TTC549 (cell line): ENCODE measurements around the gene EXOC5.

Source experiments
- FAIRE-seq: peaks from 2 replicates; lab custom pipeline; 2012; peaks lifted over from hg19 to GRCh38; lab: Jason Lieb, UNC

Gene EXOC5, protein sequence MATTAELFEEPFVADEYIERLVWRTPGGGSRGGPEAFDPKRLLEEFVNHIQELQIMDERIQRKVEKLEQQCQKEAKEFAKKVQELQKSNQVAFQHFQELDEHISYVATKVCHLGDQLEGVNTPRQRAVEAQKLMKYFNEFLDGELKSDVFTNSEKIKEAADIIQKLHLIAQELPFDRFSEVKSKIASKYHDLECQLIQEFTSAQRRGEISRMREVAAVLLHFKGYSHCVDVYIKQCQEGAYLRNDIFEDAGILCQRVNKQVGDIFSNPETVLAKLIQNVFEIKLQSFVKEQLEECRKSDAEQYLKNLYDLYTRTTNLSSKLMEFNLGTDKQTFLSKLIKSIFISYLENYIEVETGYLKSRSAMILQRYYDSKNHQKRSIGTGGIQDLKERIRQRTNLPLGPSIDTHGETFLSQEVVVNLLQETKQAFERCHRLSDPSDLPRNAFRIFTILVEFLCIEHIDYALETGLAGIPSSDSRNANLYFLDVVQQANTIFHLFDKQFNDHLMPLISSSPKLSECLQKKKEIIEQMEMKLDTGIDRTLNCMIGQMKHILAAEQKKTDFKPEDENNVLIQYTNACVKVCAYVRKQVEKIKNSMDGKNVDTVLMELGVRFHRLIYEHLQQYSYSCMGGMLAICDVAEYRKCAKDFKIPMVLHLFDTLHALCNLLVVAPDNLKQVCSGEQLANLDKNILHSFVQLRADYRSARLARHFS

DNA sequence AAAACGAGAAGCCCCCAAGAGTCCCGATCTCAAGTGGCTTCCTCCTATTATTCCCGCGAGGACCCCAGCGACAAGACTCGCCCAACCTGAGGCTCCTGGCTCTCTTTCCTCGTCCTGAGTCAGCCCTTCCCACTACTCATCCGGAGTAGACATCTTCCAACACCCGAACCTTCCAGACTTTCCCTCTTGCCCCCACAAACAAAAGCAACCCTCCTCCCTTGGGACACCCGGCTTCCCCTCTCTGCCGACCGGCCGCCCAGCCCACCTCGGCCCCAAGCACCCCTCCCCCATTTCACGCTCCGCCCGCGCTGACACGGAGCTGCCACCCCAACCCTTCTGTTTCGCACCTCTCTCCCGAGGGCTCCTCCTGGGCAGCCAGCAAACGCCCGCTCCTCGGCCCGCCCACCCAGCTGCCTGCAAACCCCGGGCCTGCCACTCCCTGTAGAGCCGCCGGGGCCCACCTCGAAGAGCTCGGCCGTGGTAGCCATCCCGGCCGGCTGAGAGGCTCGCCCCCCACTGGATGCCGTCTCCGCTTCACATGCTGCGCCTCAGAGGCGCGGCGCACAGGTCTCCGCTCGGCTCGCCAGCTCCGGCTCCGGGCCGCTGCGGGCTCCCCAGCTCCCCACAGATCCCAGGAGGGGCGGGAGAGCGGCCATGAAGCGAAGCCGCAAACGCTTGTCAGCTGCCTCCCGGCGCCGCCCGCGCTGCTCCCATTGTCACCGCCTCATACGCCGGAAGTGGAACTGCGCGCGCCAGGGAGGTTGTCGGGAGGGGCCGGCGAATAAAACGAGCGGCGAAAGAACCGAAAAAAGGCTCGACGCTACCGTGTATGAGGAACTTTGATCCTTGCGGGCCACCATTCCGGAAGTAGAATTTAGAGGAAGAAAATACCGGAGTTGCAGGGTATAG, at the start of gene EXOC5, which contains the start of gene AP5M1:
Gene EXOC5 (minus strand): TSS at position 745 of the 909 bp plus-strand sequence. CDS start 257 bp downstream, at position 488.
Gene AP5M1 (plus strand): TSS at position 811 of the 909 bp plus-strand sequence. CDS start 344 bp downstream, outside the sequence.
- FAIRE-seq, result peak; percentile 75

DNA sequence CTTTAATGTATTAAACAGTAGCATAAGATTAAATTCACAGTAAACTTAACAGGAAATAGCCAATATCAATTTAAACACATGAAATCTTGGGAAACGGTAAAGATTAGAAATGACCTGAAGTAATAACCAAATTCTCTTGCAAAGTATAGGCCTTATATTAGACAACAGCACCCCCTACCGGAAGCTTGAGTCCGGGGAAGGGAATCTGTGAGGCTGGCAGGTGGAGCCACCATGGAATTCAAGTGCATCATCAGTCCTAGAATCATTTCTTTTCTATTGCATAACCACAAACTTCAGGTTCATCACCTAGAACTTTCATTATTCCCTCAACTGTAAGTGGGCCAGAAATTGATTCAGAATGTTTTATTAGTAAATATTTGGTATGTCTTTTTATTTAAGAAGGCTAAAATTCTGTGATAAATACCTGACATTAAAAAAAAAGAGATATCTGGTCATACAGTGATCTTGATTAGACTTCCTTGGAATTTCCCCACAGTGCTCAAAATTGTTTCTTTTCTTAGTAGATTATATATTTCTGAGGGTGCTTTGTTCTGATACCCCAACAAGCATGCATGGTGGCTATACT, 48.6 kb upstream of the EXOC5 start:
- peak; percentile 76 for FAIRE-seq

DNA sequence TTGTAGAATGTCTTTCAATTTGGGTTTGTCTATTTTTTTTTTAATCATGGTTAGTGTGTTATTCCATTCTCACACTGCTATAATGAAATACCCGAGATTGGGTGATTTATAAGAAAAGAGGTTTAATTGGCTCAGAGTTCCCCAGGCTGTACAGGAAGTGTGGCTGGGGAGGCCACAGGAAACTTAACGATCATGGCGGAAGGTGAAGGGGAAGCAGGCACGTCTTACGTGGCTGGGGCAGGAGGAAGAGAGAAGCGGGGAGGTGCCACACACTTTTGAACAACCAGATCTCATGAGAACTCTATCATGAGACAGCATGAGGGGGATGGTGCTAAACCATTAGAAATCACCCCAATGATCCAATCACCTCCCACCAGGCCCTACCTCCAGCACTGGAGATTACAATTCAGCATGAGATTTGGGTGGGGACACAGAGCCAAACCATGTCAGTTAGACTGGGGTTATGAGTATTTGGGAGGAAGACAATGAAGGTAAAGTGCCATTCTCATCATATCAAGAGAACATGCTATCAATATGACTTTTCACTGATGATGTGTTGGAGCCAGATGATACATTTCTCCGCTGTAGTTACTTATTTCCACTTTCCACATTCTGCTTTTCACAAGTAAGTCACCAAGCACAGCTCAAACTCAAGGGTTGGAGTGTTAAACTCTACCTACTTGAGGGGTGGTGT, 45.8 kb upstream of the EXOC5 start:
- FAIRE-seq, result no peak

DNA sequence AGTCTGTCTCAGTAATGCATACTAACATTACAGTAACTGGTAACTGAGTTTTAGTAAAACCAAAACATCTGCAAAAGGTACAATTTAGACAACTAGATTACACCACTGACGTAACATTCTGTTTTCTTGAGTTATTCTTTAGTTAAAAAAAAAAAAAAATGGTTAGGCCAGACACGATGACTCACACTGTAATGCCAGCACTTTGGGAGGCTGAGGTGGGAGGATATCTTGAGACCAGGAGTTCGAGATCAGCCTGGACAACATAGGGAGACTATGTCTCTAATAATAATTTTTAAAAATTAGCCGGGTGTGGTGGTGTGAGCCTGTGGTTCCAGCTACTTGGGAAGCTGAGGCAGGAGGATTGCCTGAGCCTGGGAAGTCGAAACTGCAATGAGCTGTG, 34.2 kb upstream of the EXOC5 start:
- FAIRE-seq, result no peak

DNA sequence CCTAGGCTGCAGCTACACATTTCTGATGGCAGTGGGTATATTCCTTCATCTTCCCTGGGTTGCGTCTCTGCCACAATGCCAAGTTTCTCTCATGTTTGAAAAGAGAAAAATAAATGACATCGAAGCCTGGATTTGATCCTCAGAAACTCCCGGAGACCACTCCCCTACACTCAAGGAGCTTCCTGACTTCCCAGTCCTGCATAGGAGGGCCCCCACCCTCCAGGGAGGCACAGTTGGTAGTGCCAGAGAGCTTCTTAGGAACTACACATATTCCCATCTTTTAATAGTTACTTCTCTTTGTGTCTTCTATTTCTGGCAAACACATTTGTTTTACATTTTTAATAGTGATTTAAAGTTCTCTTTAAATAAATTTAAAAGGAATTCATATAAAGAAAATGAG, 30.8 kb upstream of the EXOC5 start:
- FAIRE-seq, result no peak

DNA sequence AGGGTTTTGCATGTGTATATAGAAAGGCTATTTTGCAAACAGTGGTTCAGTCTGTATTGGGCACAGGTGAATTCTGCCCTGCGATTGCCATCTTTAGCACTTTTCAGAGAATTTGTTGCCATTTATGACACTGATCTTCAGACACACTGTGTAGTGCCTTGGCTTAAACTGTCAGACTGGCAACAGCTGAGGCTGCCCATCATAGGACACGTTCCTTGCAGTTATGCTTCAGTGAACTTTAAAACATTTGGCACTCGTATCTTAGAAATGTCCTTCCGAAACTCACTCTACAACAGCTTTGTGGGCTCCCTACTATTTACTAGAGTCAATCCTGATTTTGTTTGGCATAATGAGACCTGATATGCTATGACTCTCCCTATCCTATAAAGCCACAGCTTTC, 29.1 kb upstream of the EXOC5 start:
- no peak for FAIRE-seq

DNA sequence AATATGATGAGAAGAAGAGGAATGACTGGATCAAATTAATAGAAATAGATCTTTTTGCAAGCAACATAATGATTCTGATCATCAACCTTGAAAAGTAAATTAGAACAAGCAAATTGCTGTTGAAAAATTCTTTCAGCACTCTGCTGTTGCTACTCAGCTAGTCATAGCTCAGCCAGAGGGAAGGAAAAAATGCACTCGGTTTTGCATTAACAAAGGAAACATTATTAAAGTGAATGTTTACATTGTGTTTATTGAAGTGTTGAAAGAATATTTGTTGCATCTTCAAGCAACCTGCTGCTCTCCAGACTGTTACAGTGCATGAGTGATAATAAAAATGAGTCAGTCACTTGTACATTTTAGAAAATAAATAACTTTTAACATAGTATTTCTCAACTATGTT, 26.5 kb upstream of the EXOC5 start:
- FAIRE-seq, result no peak

DNA sequence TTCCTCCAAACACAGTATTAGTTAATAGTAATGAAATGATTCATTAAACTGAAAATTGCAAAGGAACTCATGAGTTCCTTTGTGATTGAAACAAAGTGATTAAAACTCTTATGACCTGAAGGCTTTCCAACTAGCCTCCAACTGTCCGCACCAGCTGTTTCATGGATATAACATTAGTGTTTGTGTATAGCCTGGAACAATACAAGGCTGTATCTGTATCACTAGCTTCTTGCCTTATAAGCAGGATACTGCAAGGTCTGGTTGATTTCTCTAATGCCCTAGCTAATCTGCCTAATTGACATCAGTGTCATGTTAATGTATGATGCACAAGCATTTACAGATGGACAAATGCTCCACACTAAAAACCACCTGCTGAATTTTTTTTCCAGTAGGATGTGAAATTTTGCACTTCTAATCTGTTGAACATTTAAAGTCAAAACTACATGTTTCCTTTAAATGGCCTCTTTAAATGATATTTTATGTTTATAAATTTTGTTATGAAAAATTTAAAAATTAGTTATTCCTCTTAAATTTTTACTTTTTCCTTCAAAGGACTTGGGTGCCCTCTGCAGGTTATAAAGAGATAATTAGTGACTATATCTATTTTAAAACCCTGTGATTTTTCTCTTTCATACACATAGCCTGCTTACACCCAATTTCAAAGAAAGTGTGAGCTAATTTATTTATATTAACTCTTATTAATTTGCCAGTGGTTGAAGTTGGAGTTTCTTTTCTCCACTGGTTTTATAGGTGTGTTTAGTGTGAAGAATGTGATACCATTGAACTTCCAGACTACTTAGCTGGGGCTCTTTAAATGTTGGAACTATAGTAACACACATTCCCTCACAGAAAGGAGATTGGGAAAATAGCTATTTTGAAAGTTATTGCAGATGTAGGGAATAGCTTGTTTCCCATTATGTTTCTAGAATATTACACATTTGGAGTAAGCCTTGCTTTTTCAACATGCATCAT, 25.4 kb upstream of the EXOC5 start:
- peak; percentile 71 for FAIRE-seq

DNA sequence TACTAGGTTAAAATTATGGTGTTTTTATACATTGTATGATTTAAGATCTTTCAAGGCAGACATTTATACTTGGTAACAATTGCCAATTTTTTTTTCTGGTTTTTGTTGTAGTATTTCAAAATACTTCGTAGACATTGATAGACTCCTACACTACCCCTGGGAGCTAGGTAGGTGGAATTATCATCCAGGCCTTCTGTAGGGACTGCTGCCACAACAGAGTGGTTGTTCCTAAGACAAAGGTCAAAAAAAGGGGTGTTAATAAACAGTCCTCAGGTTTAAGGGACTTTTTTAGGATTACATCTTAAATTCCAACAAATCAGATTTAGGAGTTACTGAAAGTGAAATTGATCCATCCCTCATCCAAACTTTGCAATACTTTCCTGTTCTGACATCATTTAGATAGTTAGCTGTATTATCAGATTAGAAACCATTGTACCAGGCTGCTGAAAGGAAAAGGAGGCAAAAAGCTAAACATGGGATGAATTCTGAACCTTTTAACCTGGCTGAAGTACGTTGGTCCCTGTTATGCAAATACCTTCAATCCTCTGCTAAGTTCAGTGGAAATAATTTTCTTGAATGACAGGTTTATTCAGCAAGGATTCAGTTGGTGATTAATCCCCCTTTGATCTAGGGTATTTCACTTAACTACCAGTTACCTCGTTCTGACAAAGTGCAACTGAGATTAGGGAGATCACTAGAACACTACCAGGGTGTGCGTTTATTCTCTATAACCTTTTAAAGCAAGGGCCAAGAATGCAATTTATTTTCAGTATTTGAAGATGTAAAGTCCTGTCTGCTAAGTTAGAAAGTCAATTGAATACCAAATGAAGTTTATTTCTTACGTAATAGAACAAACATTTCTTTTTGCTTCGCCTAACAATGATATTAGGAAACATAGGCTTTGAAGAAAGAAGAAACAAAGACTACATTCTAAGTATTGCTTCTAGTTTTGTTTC, 23.3 kb upstream of the EXOC5 start:
- no peak for FAIRE-seq

DNA sequence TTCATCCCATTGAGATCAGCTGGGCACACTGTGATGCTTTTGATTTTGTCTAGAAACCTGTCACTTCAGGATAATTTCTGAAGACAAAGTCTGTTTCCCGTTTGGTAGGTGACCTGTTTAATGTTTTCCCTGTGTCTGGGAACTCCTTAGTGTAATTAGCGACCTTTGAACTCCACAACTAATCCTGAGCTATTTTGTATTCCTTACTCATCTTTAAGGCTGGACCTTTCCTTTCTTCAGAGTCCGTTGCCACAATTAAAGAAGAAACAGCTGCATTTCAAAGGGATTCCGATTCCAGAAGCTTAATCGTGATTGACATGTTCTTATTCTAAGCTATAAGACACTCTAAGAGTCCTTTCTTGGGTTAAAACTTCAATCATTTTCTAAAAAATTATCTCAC, 22.0 kb upstream of the EXOC5 start:
- no peak for FAIRE-seq

DNA sequence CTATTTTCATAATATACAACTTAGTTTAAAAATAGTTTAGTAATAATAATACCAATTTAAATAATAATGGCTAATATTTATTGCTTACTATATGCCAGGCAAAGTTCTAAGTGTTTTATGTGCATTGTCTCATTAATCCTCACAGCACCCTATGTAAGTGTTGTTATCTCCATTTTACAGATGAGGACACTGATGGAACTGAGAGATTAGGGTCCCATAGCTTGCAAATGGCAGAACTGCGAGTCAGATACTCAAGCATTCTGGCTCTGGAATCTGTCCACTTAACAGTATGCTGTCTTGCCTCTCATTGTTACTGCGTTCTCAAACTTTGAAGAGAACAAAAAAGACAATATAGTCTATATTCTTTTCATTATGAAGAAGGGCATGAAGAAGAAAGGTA, 19.0 kb upstream of the EXOC5 start:
- no peak for FAIRE-seq

DNA sequence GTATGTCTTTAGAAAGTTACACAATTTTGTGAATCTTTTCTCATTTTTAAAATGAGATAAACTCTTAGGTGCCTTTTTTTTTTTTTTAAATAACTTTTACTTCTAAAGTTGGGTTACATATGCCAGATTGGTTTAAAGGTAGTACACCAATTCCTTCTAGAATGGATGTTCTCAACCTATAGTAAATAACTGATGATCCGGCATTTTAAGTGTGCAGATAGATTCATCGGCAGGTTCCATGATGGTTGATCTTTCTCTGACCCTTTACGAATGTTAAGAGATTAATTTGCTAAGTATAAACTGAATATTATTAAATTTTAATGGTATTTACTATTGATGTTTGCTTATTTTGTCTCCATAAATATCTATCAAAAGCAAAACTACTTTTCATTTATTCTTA, 8.4 kb upstream of the EXOC5 start:
- no peak for FAIRE-seq

DNA sequence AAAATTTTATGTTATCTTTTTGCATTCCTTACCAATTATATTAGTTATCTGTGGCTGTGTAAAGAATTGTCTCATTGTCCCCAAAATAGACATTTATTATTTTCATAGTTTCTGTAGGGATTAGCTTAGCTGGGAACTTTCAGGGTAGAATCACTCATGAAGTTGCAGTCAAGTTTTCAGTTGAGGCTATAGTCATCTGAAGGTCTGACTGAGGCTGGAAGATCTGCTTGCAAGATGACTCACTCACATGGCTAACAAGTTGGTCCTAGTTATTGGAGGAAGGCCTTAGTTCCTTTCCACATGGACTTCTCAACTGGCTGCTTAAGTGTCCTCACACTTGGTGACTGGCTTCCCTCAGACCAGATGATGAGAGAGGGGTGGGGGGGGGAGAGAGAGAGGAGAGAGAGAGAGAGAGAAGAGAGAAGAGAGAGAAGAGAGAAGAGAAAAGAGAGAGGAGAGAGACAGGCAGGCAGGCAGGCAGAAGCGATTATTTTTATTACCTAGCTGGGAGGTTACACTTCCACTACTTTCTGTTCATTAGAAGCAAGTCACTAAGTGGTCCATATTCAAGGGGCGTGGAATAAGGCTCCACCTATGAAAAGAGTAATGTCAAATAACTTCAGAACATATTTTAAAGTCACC, 6.4 kb upstream of the EXOC5 start:
- FAIRE-seq, result no peak

DNA sequence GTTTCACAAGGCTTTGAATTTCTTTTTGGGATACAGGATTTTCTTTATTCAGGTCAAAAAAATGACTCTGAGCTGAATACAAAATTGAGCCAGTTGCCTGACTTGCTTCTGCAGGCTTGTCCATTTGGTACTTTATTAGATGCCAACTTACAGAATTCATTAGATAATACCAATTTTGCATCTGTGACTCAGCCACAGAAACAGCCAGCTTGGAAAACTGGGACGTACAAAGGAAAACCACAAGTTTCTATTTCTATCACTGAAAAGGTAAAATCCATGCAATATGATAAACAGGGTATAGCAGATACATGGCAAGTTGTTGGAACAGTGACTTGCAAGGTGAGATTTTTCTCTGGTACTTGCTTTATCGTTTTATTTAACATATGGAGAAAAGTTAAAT, 5.8 kb upstream of the EXOC5 start:
- FAIRE-seq, result no peak

DNA sequence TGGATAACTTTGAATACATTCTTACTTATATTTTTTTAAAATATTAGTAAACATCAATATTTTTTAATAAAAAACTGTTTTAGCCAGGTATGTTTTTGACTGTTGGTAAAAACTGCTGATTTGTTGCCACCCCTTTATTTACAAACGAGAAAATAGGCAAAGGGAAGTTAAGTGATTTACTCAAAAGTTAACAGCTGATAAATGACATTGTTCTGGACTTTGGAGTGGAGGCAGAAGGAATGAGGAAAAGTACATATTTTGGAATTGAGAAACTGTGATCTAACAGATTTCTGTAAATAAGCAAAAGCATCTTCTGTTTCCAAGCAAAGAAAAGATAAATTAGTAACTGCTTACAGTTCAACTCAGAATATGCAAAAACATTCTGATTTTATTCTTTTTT, 4.5 kb upstream of the EXOC5 start:
- FAIRE-seq, result no peak

DNA sequence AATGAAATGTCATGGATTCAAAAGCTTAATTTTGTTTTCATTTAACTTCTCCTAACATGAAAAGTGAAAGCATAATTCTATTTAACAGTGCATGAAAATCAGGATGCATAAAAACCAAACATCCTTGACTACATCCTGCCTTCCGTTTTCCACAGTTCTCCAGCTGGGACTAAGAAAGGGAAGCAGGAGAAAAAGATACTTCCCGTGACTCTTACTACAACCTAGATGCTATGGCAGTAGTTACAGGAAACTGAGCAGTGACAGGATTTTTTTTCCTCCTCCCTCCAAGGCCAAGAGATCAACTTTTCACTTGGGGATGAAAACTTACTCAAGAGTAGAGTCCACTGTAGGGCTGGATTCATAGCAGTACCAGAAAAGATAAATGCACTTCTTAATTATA, 2.6 kb downstream of the EXOC5 start:
- no peak for FAIRE-seq

DNA sequence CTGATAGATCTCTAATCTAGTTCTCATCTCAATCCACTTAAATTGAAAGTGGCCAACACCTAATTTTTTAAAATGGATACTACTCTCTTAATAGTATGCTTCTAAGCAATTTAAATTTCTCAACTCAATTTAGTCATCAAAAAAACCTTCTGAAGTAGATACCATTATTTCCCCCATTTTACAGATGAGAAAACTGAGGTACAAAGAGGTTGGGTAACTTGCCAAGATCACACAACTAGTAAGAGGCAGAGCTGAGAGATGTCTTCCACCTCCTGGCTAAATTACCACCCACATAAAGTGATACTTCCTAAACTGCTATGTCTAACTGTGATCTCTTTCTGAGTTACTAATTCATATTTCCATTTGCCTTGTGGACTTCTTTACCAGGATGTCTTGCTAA, 6.6 kb downstream of the EXOC5 start:
- no peak for FAIRE-seq

DNA sequence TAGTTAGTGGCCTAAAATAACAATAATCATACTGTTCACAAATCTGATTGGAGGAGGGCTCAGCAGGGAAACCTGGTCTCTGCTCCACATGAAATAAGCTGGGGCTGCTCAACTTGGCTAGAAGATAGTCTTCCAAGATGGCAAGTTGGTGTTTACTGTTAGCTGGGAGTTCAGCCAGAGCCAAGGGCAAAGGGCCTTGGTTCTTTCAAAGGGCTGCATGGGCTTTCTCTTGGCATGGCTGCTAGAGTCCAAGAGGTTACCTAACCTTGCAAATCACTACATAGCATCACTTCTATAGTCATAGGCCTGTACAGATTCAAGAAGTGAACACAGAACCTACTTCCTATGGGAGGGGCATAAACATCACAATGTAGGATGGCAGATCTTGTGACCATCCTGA, 7.1 kb downstream of the EXOC5 start:
- FAIRE-seq, result no peak

DNA sequence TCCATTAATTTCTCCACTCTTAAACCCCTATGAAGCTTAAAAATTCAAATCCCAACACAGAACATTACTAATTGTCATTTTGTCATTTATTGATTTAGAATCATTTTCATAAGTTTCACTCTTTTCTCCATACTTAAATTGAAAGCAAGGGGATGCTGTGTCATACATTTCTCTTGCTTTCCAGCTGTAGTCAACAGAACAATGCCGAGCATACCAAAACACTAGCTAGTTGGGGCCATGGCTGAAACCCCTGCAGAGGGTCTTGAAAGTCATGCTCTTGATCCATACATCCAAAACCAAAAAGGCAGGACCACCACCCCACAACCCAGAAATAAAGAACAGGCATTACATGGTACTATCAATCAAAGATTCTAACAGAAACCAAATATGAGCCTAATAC, 9.0 kb downstream of the EXOC5 start:
- FAIRE-seq, result no peak
